Inferior parietal cortex (tissue), 1 donor: ENCODE results near the gene SIRPB1.
"Not testable (repeated sequence)": the region's sequence is repeated elsewhere in the genome, so short reads cannot be mapped to it uniquely, and the experiment has no call there.

ENCODE experiments used
- DNase-seq: peaks from one replicate; pipeline ENCODE4 v3.0.0-alpha.2; 2016; ENCODE audit errors: extremely low spot score

Gene SIRPB1

DNA sequence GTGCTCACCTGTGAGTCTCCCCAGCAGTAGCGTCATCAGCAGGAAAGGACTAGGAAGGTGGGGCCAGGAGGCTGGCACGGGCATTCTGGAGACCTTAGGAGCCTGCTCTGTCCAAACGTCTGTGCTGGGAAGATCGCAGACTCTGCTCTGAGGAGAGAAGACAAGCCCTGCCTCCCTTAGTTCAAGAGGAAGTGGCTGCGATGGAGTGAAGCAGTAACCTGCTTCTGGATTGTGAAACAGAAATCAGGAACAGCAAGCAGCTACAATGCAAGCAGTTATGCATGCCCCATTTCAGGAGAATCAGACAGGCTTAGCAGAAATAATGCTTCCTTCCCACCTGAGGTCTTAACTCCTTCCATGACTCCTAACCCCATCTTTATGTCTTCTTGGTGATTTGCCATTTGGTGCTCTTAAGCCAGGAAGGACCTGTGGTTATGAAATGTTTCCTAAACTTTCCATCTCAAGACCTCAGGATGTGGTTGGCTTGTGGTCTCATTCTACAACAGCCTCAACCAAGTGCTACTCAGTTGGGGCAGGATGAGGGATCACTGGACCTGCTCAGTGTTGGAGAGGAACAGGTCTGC lies at the start of gene SIRPB1:
TSS of gene SIRPB1 (minus strand) at position 149 of the 584 bp plus-strand sequence. CDS start at position 84, 65 bp downstream.
- peak; percentile 3 for DNase-seq

DNA sequence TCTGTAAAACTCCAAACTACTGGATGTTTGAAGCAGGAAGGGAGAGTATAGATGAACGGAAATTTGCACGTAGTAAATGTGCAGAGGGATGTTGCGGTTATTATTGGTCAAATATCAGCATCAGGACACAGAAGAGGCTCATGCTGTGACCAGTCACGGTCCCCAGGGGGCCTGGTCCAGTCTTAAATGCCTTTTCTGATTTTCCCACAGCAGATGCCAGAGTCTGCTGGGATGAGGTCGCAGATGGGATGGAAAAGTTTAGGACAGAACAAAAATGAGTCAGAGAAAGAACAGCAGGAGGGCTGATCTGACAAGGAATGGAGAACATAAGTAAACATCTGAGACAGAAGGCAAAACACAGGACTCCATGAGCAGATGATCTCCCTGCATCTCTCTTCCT lies 49.5 kb upstream of the SIRPB1 start:
- DNase-seq: no peak

DNA sequence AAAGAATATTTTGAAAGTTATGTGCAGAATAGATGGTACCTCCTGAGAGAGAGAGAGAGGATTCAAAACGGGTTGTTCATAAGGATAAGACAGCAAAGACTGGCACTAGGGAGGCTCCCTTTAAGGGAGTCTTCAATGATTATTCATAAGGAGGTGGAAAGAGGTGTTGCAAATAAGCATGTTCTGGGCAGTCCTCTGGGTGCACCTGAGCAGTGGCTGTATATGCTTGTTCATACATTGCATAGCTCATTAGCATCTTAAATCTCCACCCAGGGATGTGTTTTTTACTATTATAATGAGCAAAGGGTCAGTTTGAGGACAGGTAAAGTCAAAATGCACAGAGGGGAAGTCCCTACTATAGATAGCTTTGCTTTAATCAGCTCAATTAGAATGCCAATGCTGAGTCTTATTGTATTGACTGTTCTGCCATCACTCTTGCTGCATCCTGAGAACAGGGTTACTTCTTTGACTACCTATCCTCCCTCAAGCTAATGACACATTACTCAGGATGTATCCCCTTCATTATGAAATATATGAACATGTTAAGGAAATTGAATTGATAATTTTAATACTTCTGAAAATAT lies 47.8 kb upstream of the SIRPB1 start:
- DNase-seq: no peak

DNA sequence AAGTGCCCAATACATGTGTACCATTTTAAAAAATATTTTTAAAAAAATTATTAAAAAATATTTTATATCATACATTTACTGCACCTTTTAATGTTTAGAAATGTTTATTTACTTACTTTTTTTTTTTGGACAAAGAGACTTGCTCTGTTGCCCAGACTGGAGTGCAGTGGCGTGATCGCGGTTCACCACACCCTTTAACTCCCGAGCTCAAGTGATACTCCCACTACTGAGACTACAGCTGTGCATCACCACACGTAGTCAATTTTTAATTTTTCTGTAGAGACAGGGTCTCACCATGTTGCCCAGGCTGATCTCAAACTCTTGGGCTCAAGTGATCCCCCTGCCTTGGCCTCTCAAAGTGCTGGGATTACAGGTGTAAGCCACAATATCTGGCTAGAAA lies 47.0 kb upstream of the SIRPB1 start:
- no peak for DNase-seq

GRCh38 chr20:1665345-1665744 lies 45.5 kb upstream of the SIRPB1 start:
- no peak for DNase-seq

GRCh38 chr20:1664911-1665310 lies 45.1 kb upstream of the SIRPB1 start:
- no peak for DNase-seq

DNA sequence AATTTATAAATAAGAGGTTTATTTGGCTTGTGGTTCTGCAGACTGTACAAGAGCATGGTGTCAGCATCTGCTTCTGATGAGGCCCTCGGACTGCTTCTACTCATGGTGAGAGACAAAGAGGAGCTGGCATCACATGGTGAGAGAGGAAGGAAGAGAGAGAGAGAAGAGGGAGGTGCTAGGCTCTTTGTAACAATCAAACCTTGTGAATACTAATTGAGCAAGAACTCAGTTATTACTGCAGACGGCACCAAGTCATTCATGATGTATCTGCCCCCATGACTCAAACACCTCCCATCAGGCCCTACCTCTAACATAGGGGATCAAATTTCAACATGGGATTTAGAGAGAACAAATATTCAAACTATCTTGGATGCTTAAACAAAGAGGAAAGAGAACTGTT lies 44.1 kb upstream of the SIRPB1 start:
- no peak for DNase-seq

DNA sequence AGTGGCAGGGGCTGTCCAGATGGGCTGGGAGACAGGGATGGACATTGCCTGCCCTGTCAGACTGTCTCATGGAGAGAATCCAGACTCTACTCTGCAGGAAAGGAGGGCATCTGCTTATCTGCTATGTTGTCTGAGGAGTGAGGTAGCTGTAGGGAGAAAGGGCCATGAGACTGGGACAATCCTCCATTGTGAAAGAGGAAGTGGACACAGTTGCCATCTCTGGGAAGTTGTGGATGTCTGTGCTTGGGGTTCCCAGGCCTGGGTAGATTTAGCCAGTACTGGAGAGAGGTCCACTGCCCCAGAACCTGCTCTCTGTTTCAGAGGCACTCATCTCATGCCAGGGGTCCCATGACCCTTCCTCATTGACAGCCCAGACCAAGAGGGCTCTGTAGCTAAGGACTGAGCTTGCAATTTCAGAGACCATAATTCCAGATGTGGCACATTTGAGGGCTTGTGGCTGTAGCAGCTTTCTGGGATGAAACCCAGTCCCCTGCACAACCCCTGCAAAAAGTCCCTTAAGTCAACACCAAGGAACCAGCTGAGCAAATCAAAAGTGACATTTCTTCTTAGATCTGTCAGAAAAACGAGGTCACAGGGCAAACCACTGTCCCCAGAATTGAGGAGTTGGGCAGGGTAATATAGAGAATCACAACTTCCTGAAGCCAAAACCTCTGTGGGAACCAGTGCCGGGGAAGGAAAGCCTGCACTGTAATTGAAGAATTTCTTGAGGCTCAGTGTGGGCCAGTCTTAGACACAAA lies 41.9 kb upstream of the SIRPB1 start:
- no peak for DNase-seq

DNA sequence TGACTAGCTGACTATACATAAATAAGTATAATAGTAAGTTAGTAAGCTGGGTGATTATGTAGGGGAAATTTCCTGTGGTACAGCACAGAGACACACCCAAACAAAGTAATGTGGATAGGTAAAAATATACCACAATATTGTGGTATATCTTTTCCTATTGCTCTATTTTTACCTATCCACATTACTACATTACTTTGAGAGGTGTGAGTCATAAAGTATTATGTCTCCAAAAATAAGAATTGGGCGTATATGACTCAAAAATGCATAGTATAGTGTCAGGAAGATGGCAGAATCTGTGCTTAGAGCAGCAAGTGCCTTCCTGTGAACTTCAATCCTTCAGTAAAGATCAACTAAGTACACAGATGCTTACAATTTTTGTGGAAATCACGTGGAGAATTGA lies 40.4 kb upstream of the SIRPB1 start:
- no peak for DNase-seq

GRCh38 chr20:1657556-1658334 lies 37.9 kb upstream of the SIRPB1 start, which contains the start of gene SIRPG:
Gene SIRPG (minus strand): TSS chr20:1657779. CDS start chr20:1657714, 65 bp downstream.
- no peak for DNase-seq

GRCh38 chr20:1656844-1657243 lies 37.0 kb upstream of the SIRPB1 start:
- DNase-seq: no peak

GRCh38 chr20:1654996-1655395 lies 35.2 kb upstream of the SIRPB1 start:
- no peak for DNase-seq

- no peak for DNase-seq
These were observed 33.2 kb upstream of the SIRPB1 start for GRCh38 chr20:1652960-1653359.

DNA sequence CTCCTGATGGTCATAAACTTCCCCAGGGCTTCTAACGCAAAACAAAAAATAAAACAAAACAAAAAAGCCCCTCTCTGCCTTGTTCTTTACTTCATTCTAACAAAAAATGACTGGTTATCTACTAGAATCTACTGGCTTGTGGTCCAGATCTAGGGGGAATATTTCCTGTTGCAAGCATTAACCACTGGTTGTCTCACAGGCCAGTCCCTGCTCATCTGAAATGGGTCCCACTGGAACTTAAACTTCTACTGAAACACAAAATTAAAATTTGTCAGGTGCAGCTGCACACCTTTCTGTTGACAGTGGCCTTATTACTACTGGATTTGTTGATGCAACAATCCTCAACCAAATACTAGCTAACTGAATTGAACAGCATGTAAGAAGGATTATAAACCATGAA lies 32.3 kb upstream of the SIRPB1 start:
- no peak for DNase-seq

GRCh38 chr20:1651268-1652058 lies 31.7 kb upstream of the SIRPB1 start:
- DNase-seq: no peak

- DNase-seq: no peak
These were observed 28.3 kb upstream of the SIRPB1 start for GRCh38 chr20:1648101-1648500.

GRCh38 chr20:1646975-1647431 lies 27.2 kb upstream of the SIRPB1 start:
- DNase-seq: no peak

- no peak for DNase-seq
These were observed 24.5 kb upstream of the SIRPB1 start for GRCh38 chr20:1644101-1644962.

DNA sequence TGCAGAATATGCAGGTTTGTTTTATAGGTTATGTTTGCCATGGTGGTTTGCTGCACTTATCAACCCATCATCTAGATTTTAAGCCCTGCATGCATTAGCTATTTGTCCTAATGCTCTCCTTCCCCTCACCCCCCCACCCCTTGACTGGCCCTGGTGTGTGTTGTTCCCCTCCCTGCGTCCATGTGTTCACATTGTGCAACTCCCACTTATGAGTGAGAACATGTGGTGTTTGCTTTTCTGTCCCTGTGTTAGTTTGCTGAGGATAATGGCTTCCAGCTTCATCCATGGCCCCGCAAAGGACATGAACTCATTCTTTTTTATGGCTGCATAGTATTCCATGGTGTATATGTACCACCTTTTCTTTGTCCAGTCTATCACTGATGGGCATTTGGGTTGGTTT lies 18.8 kb upstream of the SIRPB1 start:
- DNase-seq: not testable (repeated sequence)

- no peak for DNase-seq
These were observed 17.9 kb upstream of the SIRPB1 start for GRCh38 chr20:1637755-1638154.
